CD14-positive monocyte (primary cell): ENCODE results near the gene SCYGR1. TPM values are rescaled to one million over a fixed set of nuclear protein-coding genes. Genes with fewer than 3 reads are reported as not detected.
A peak's percentile ranks its signal among the peaks of the same experiment; 100 is the strongest.

Experiments
- DNase-seq, 3 donors: peaks; one replicate each; pipeline ENCODE4 v3.0.0-alpha.2; 2011 to 2022
- H2AFZ ChIP-seq: 2 replicates; pipeline ENCODE4 v1.6.0; 2012; ENCODE audit warnings: mild to moderate bottlenecking, low read depth, low read length, inconsistent platforms; ENCODE audit not compliant: insufficient read depth, poor library complexity, severe bottlenecking
- H3K27ac ChIP-seq, 2 donors: 1 replicate in 1 of 2; 2 replicates in 1 of 2; pipeline ENCODE4 v1.5.1; 2012 to 2013; ENCODE audit warnings: low read length in 2 of 2, control low read depth in 1 of 2, inconsistent platforms in 1 of 2, low read depth in 1 of 2, mild to moderate bottlenecking in 1 of 2
- H3K27me3 ChIP-seq, 2 donors: one replicate each; pipeline versions ENCODE4 v1.6.0 to v1.6.1; 2011 to 2013; ENCODE audit warnings: low read length in 2 of 2; ENCODE audit not compliant: control insufficient read depth in 2 of 2, insufficient read depth in 2 of 2
- H3K36me3 ChIP-seq, 2 donors: replicated peaks in 1 of 2; 1 replicate in 1 of 2; 2 replicates in 1 of 2; pipeline versions ENCODE4 v1.5.1 to v1.6.1; 2012 to 2013; ENCODE audit warnings: low read length in 2 of 2, control low read depth in 1 of 2, inconsistent platforms in 1 of 2, mild to moderate bottlenecking in 1 of 2; ENCODE audit not compliant: insufficient read depth in 2 of 2, control insufficient read depth in 1 of 2
- H3K4me1 ChIP-seq, 2 donors: 1 replicate in 1 of 2; 2 replicates in 1 of 2; pipeline versions ENCODE4 v1.5.1 to v1.6.1; 2012 to 2013; ENCODE audit warnings: low read length in 2 of 2, control low read depth in 1 of 2, inconsistent platforms in 1 of 2, mild to moderate bottlenecking in 1 of 2, moderate library complexity in 1 of 2; ENCODE audit not compliant: insufficient read depth in 2 of 2, control insufficient read depth in 1 of 2
- H3K4me2 ChIP-seq: replicated peaks from 2 replicates; pipeline ENCODE3; 2012; ENCODE audit warnings: low read length, moderate library complexity, mild to moderate bottlenecking; ENCODE audit not compliant: poor library complexity, severe bottlenecking; ENCODE audit errors: extremely low read depth
- H3K4me3 ChIP-seq, 3 experiments: fragments of 200-600 bp in 1 of 3; sonication (generic) in 1 of 3; replicated peaks in 1 of 3; 1 replicate in 2 of 3; 2 replicates in 1 of 3; pipeline ENCODE4 v1.5.1; 2011 to 2013; ENCODE audit warnings: low read length in 3 of 3, mild to moderate bottlenecking in 3 of 3, control low read depth in 2 of 3, low read depth in 2 of 3, inconsistent platforms in 1 of 3, moderate library complexity in 1 of 3
- H3K79me2 ChIP-seq: 2 replicates; pipeline ENCODE4 v1.6.0; 2012; ENCODE audit warnings: mild to moderate bottlenecking, control low read depth, inconsistent platforms, low read length, moderate library complexity; ENCODE audit not compliant: insufficient read depth
- H3K9ac ChIP-seq: 2 replicates; pipeline ENCODE4 v1.6.0; 2017; ENCODE audit warnings: low read length, mild to moderate bottlenecking; ENCODE audit not compliant: insufficient read depth, poor library complexity, severe bottlenecking
- H3K9me3 ChIP-seq, 2 donors: replicated peaks in 1 of 2; 1 replicate in 1 of 2; 2 replicates in 1 of 2; pipeline versions ENCODE4 v1.5.1 to v1.6.1; 2012 to 2013; ENCODE audit warnings: low read length in 2 of 2, control low read depth in 1 of 2; ENCODE audit not compliant: control insufficient read depth in 1 of 2, insufficient read depth in 1 of 2
- H4K20me1 ChIP-seq: 2 replicates; pipeline ENCODE4 v1.6.0; 2012; ENCODE audit warnings: mild to moderate bottlenecking, low read length, control low read depth, moderate library complexity; ENCODE audit not compliant: insufficient read depth
- H3K27ac Mint-ChIP-seq, 7 donors: one replicate each; pipeline ENCODE4 v1.8.0; 2020; ENCODE audit warnings: mild to moderate bottlenecking in 7 of 7, mixed read lengths in 7 of 7, moderate library complexity in 6 of 7, inconsistent platforms in 2 of 7
- H3K27me3 Mint-ChIP-seq, 3 donors: one replicate each; pipeline ENCODE4 v1.8.0; 2021 to 2022; ENCODE audit warnings: low read depth in 3 of 3, mild to moderate bottlenecking in 3 of 3, mixed read lengths in 3 of 3, moderate library complexity in 3 of 3, inconsistent platforms in 1 of 3
- H3K36me3 Mint-ChIP-seq, 2 donors: one replicate each; pipeline ENCODE4 v1.8.0; 2020; ENCODE audit warnings: mixed read lengths in 2 of 2, inconsistent platforms in 1 of 2, mild to moderate bottlenecking in 1 of 2
- H3K4me1 Mint-ChIP-seq: one replicate; pipeline ENCODE4 v1.8.0; 2020; ENCODE audit warnings: mild to moderate bottlenecking, mixed read lengths
- H3K4me3 Mint-ChIP-seq, 2 donors: one replicate each; pipeline ENCODE4 v1.8.0; 2020; ENCODE audit warnings: mild to moderate bottlenecking in 2 of 2, mixed read lengths in 2 of 2, moderate library complexity in 1 of 2
- H3K9me3 Mint-ChIP-seq, 7 donors: one replicate each; pipeline ENCODE4 v1.8.0; 2020 to 2022; ENCODE audit warnings: mixed read lengths in 7 of 7, mild to moderate bottlenecking in 6 of 7, moderate library complexity in 6 of 7, inconsistent platforms in 2 of 7
- WGBS: methylation state at CpG from one replicate; pipeline ENCODE4 v1.1.5; 2013; ENCODE audit warnings: missing lambda C conversion rate; ENCODE audit not compliant: insufficient coverage; 5-methylcytosine and 5-hydroxymethylcytosine counted together
- intact Hi-C, 2 donors: fragments of 100-400 bp; cut with micrococcal nuclease; formaldehyde crosslinking; loops; one replicate each; pipeline versions ENCODE4 v1.15.0 to v1.15.1; 2023
- polyA plus RNA-seq, 3 donors: library from polyadenylated mRNA; depleted of rRNA in 1 of 3; unstranded in 2 of 3; stranded (reverse) in 1 of 3; fragments of 300-500 nt in 2 of 3; fragments of >200 nt in 1 of 3; fragmentation: Illumina TruSeq in 2 of 3; gene quantifications; 1 replicate in 2 of 3; 2 replicates in 1 of 3; pipeline ENCODE4 v1.2.3, GENCODE V29; 2012 to 2021
- TF ChIP-seq, protein P1 (sequence below): fragments of 200-600 bp; IDR thresholded peaks from one replicate; pipeline ENCODE4 v1.8.0; 2022; ENCODE audit warnings: antibody characterized with exemption, mild to moderate bottlenecking

The SCYGR1 gene
- polyA plus RNA-seq, 3 donors, result not detected

DNA sequence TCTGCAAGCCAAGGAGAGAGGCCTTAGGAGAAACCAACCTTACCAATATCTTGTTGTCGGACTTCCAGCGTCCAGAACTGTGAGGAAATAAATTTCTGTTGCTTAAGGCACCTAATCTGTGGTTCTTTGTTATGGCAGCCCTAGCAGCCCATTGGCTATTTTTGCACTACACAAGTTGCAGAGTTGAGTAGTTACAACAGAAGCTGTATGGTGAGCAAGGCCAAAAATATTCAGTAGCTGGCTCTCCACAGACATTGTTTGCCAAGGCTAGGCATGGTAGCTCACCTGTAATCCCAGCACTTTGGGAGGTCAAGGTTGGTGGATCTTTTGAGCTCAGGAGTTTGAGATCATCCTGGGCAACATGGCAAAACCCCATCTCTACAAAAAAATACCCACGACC is 27.1 kb upstream of the SCYGR1 start:
- Histone ChIP-seq H3K4me3 (peak overlapping the region in 1 of 3 experiments; percentile 63), H3K4me1 (peaks cover 77 to 79% of the 10 kb centered on the region in 2 donors), H3K4me2 (peak overlapping the region; percentile 53), H3K79me2 (no peaks in the 10 kb centered on the region), H3K27me3 (no peaks in the 10 kb centered on the region), H3K36me3 (no peaks in the 10 kb centered on the region), H4K20me1 (no peaks in the 10 kb centered on the region), H3K27ac (peak overlapping the region; percentile 69 to 85), H3K9me3 (no peaks in the 10 kb centered on the region), H2AFZ (peak overlapping the region; percentile 22), H3K9ac (no peak overlapping the region)
- Mint-ChIP-seq H3K36me3 (peaks cover 0 to 5% of the 10 kb centered on the region in 2 donors), H3K27ac (peak overlapping the region; percentile 93 to 98 (median 97)), H3K4me3 (peak overlapping the region in 1 of 2 donors; percentile 82), H3K4me1 (peaks cover 76% of the 10 kb centered on the region), H3K9me3 (no peaks in the 10 kb centered on the region), H3K27me3 (peaks cover 0 to 2% (median 1%) of the 10 kb centered on the region in 3 donors)
- TF ChIP-seq, protein P1, sequence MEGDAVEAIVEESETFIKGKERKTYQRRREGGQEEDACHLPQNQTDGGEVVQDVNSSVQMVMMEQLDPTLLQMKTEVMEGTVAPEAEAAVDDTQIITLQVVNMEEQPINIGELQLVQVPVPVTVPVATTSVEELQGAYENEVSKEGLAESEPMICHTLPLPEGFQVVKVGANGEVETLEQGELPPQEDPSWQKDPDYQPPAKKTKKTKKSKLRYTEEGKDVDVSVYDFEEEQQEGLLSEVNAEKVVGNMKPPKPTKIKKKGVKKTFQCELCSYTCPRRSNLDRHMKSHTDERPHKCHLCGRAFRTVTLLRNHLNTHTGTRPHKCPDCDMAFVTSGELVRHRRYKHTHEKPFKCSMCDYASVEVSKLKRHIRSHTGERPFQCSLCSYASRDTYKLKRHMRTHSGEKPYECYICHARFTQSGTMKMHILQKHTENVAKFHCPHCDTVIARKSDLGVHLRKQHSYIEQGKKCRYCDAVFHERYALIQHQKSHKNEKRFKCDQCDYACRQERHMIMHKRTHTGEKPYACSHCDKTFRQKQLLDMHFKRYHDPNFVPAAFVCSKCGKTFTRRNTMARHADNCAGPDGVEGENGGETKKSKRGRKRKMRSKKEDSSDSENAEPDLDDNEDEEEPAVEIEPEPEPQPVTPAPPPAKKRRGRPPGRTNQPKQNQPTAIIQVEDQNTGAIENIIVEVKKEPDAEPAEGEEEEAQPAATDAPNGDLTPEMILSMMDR, result no peak
- WGBS, result no CpG with 5 or more reads among the region's 3 CpGs
- peak in 2 of 3 donors; percentile 24 to 44 for DNase-seq
- intact Hi-C loops, result loop anchor here in 1 of 2 donors (5.0 kb wide), 1 partner anchor 37 kb away; no protein-coding TSS in a partner anchor

DNA sequence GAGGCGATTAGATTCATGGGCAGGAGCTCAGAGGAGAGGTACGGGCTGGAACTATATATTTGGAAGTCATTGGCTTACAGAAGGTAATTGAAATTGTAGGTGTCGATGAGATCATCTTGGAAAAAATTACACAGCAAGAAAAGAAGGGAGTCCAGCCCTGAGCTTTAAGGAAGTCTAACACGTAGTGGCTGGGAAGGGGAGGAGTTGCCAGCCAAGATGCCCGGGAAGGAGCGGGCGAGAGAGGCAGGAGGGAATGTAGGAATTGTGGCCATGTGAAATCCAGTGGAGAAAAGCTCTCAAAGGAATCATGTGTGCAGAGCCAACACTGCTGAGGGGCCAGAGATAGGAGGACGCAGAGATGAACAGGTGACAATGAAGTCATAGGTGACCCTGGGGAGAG is 25.6 kb upstream of the SCYGR1 start:
- H3K4me1 Mint-ChIP-seq, result peaks cover 80% of the 10 kb centered on the region
- Histone ChIP-seq H3K9me3 (no peaks in the 10 kb centered on the region), H3K4me2 (peak overlapping the region; percentile 7), H3K79me2 (no peaks in the 10 kb centered on the region), H3K4me1 (peaks cover 83 to 87% of the 10 kb centered on the region in 2 donors), H3K36me3 (no peaks in the 10 kb centered on the region), H3K4me3 (peak overlapping the region in 1 of 3 experiments; percentile 23), H2AFZ (peak overlapping the region; percentile 29), H3K9ac (no peak overlapping the region), H3K27me3 (no peaks in the 10 kb centered on the region), H3K27ac (peak overlapping the region in 1 of 2 donors; percentile 21), H4K20me1 (no peaks in the 10 kb centered on the region)
- H3K36me3 Mint-ChIP-seq, result peaks cover 0 to 5% of the 10 kb centered on the region in 2 donors
- intact Hi-C loops, result no loop called here
- no peak overlapping the region for H3K4me3 Mint-ChIP-seq
- TF ChIP-seq, protein P1, result no peak
- 73% methylated on average over 8 of the region's 8 CpGs for WGBS
- H3K9me3 Mint-ChIP-seq, result no peaks in the 10 kb centered on the region
- DNase-seq, result no peak
- H3K27me3 Mint-ChIP-seq, result peaks cover 0 to 2% (median 1%) of the 10 kb centered on the region in 3 donors
- H3K27ac Mint-ChIP-seq, result peak overlapping the region in 6 of 7 donors; percentile 6 to 84 (median 73)
